Activated T-helper 2 cell treated with anti-CD3 and anti-CD28 coated beads, Interferon-gamma antibody, Interleukin-2, Interleukin-4, amounts not matched to agents 10 μg/mL and 5 μg/mL and 100 μg/mL, durations not matched to agents 14 hours and 24 hours and 36 hours (primary cell): ENCODE data around the gene HNRNPA2B1. TPM values are rescaled to one million over a fixed set of nuclear protein-coding genes. Genes with fewer than 3 reads are reported as not detected.
"Not testable (repeated sequence)": the region's sequence is repeated elsewhere in the genome, so short reads cannot be mapped to it uniquely, and the experiment has no call there.

ENCODE experiments used
- DNase-seq: peaks from one replicate; pipeline ENCODE4 v3.0.0; 2021; ENCODE audit warnings: low spot score
- H3K27ac Mint-ChIP-seq: one replicate; pipeline ENCODE4 v1.8.0; 2021; ENCODE audit warnings: mixed read lengths
- H3K27me3 Mint-ChIP-seq: one replicate; pipeline ENCODE4 v1.8.0; 2021; ENCODE audit warnings: low read depth, mixed read lengths
- H3K36me3 Mint-ChIP-seq: one replicate; pipeline ENCODE4 v1.8.0; 2021; ENCODE audit warnings: low read depth, mixed read lengths
- H3K4me1 Mint-ChIP-seq: one replicate; pipeline ENCODE4 v1.8.0; 2021; ENCODE audit warnings: low read depth, mixed read lengths
- H3K4me3 Mint-ChIP-seq: one replicate; pipeline ENCODE4 v1.8.0; 2021; ENCODE audit warnings: low read depth, mild to moderate bottlenecking, moderate library complexity, mixed read lengths
- H3K9me3 Mint-ChIP-seq: one replicate; pipeline ENCODE4 v1.8.0; 2021; ENCODE audit warnings: mixed read lengths
- intact Hi-C: fragments of 100-400 bp; cut with micrococcal nuclease; formaldehyde crosslinking; loops from one replicate; pipeline ENCODE4 v1.15.1; 2023
- total RNA-seq: library from RNA; stranded (reverse); gene quantifications from 2 replicates; pipeline ENCODE4 v1.2.3, GENCODE V29; 2022

The HNRNPA2B1 gene
- total RNA-seq, 1 donor from 2014 or later: 845 TPM

DNA sequence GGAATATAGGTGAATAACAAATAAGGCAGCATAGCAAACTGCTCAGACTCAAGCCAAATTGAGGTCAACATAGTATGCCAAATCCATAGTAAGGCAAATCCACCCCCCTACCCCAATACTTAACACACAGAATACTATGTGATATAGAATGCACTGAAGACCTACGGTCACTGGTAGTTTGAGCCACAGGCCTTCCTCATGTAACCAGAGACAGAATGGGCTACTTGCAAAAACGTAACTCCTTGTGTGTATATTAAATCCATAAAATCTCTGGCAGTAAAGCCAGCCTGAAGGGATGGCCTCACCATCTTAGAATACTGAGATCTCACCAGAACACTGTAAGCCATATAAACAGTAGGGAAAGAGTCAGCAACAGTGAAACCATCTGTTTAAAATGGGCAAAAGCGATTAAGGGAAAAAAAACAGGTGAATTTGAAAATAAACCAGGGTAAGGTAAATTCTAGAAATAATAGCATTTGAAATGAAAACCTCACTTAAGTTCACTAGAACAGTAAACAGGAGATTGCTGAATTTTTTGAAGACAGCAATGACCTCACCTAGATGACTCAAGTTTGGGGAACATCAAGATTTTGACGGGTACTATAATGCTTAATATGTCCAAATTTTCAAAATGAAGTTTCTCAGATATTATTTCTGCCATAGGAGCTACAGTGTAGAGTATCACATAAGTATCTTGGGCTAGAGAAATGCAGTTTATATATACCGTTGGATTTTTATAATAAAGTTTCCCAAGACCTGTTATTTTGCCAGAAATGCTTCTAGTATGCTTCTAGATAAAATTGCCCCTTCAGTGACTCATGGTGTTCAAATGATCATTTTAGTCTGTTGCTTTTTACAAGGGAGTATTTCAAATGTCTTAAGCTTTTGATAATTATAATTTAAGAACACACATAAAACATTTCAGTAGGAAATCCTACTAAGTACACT lies 13.9 kb downstream of the HNRNPA2B1 start:
- no peaks in the 10 kb centered on the region for H3K9me3 Mint-ChIP-seq
- H3K36me3 Mint-ChIP-seq: peaks cover 86% of the 10 kb centered on the region
- DNase-seq: no peak
- intact Hi-C loops: loop anchor here (1.0 to 5.0 kb wide), 2 partner anchors 12 to 294 kb away; no protein-coding TSS in a partner anchor
- H3K4me1 Mint-ChIP-seq: peaks cover 65% of the 10 kb centered on the region
- H3K27ac Mint-ChIP-seq: peak overlapping the region; percentile 83
- H3K27me3 Mint-ChIP-seq: no peaks in the 10 kb centered on the region
- peak overlapping the region; percentile 21 for H3K4me3 Mint-ChIP-seq

DNA sequence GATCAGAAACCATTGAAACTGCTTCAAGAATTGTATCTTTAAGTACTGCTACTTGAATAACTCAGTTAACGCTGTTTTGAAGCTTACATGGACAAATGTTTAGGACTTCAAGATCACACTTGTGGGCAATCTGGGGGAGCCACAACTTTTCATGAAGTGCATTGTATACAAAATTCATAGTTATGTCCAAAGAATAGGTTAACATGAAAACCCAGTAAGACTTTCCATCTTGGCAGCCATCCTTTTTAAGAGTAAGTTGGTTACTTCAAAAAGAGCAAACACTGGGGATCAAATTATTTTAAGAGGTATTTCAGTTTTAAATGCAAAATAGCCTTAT lies 14.7 kb downstream of the HNRNPA2B1 start:
- intact Hi-C loops: loop anchor here (1.0 to 5.0 kb wide), 2 partner anchors 30 to 294 kb away; no protein-coding TSS in a partner anchor
- Mint-ChIP-seq H3K27ac (peak overlapping the region; percentile 79), H3K4me3 (no peak overlapping the region), H3K9me3 (no peaks in the 10 kb centered on the region), H3K27me3 (no peaks in the 10 kb centered on the region), H3K36me3 (peaks cover 83% of the 10 kb centered on the region), H3K4me1 (peaks cover 63% of the 10 kb centered on the region)
- DNase-seq: no peak

GRCh38 chr7:26185131-26185843 lies 15.3 kb downstream of the HNRNPA2B1 start:
- Mint-ChIP-seq H3K36me3 (peaks cover 82% of the 10 kb centered on the region), H3K27me3 (no peaks in the 10 kb centered on the region), H3K4me1 (peaks cover 58% of the 10 kb centered on the region), H3K9me3 (no peaks in the 10 kb centered on the region), H3K4me3 (no peak overlapping the region), H3K27ac (peak overlapping the region; percentile 79)
- intact Hi-C loops: loop anchor here (1.0 to 5.0 kb wide), 2 partner anchors 29 to 293 kb away; no protein-coding TSS in a partner anchor
- DNase-seq: no peak

DNA sequence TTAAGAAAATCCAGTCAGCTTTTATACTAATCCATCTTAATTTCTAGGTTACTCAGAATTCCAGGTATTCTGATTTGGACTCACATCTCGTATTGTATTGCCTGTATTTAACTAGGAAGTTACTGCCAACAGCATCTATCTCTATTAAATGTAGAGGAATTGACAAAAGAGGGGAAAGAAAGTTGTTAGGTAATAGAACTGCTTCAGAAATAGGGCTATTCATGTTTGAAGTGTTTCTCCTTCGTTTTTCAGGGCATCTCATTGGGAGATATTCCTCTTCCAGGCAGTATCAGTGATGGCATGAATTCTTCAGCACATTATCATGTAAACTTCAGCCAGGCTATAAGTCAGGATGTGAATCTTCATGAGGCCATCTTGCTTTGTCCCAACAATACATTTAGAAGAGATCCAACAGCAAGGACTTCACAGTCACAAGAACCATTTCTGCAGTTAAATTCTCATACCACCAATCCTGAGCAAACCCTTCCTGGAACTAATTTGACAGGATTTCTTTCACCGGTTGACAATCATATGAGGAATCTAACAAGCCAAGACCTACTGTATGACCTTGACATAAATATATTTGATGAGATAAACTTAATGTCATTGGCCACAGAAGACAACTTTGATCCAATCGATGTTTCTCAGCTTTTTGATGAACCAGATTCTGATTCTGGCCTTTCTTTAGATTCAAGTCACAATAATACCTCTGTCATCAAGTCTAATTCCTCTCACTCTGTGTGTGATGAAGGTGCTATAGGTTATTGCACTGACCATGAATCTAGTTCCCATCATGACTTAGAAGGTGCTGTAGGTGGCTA lies 16.1 kb downstream of the HNRNPA2B1 start:
- peaks cover 78% of the 10 kb centered on the region for H3K36me3 Mint-ChIP-seq
- H3K4me3 Mint-ChIP-seq, H3K9me3 Mint-ChIP-seq, H3K27me3 Mint-ChIP-seq, DNase-seq: not testable (repeated sequence)
- H3K27ac Mint-ChIP-seq: peak overlapping the region; percentile 79
- H3K4me1 Mint-ChIP-seq: peaks cover 55% of the 10 kb centered on the region
- intact Hi-C loops: loop anchor here (1.0 to 5.0 kb wide), 2 partner anchors 28 to 292 kb away; no protein-coding TSS in a partner anchor

DNA sequence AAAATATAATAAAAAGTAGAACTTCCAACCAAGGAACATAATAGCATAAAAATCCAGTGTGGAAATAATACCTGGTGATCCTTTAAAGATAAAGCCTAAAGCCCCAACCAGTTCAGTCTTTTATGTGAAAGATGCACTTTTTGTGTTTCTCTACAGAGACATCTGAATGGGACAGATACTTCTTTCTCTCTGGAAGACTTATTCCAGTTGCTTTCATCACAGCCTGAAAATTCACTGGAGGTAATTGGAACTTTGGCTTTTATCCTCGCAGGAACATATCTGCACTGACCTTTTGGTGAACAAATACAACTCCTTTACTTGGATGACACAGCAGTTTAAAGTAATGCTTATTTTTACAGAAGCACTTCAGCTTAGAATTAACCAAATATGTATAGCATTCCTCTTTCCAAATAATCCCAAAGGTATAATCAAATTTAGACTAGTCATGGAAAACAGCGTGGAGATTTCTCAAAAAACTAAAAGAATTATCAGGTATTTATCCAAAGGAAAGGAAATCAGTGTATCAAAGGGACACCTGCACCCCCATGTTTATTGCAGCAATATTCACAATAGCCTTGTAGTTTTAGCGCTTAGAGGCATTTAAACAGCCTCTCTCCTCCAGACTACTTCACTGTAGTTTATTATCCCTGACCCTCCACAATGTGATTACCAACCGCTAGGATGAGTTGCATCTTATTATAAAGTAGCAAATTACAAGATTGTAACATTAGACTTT lies 16.8 kb downstream of the HNRNPA2B1 start:
- H3K9me3 Mint-ChIP-seq: no peaks in the 10 kb centered on the region
- intact Hi-C loops: no loop called here
- DNase-seq: no peak
- H3K4me3 Mint-ChIP-seq: no peak overlapping the region
- H3K27ac Mint-ChIP-seq: peak overlapping the region; percentile 79
- peaks cover 75% of the 10 kb centered on the region for H3K36me3 Mint-ChIP-seq
- peaks cover 48% of the 10 kb centered on the region for H3K4me1 Mint-ChIP-seq
- no peaks in the 10 kb centered on the region for H3K27me3 Mint-ChIP-seq

GRCh38 chr7:26182706-26183105 lies 17.8 kb downstream of the HNRNPA2B1 start:
- H3K9me3 Mint-ChIP-seq: no peaks in the 10 kb centered on the region
- no peak overlapping the region for H3K27ac Mint-ChIP-seq

GRCh38 chr7:26182283-26182682 lies 18.3 kb downstream of the HNRNPA2B1 start:
- intact Hi-C loops: no loop called here
- Mint-ChIP-seq H3K27me3 (no peaks in the 10 kb centered on the region), H3K36me3 (peaks cover 69% of the 10 kb centered on the region), H3K4me1 (peaks cover 39% of the 10 kb centered on the region), H3K27ac (no peak overlapping the region), H3K4me3 (no peak overlapping the region), H3K9me3 (no peaks in the 10 kb centered on the region)
- no peak for DNase-seq

More at GRCh38 chr7:26182706-26183105, 17.8 kb downstream of the HNRNPA2B1 start:
- no peak overlapping the region for H3K4me3 Mint-ChIP-seq
- H3K4me1 Mint-ChIP-seq: peaks cover 40% of the 10 kb centered on the region
- DNase-seq: no peak
- H3K27me3 Mint-ChIP-seq: no peaks in the 10 kb centered on the region
- intact Hi-C loops: no loop called here
- H3K36me3 Mint-ChIP-seq: peaks cover 69% of the 10 kb centered on the region

- no peaks in the 10 kb centered on the region for H3K9me3 Mint-ChIP-seq
- peak overlapping the region; percentile 46 for H3K27ac Mint-ChIP-seq
- peaks cover 65% of the 10 kb centered on the region for H3K36me3 Mint-ChIP-seq
- peaks cover 33% of the 10 kb centered on the region for H3K4me1 Mint-ChIP-seq
- DNase-seq: no peak
- H3K4me3 Mint-ChIP-seq: no peak overlapping the region
- intact Hi-C loops: no loop called here
- H3K27me3 Mint-ChIP-seq: no peaks in the 10 kb centered on the region
Measured at GRCh38 chr7:26181474-26182227, 18.9 kb downstream of the HNRNPA2B1 start.

GRCh38 chr7:26180792-26181198 lies 19.8 kb downstream of the HNRNPA2B1 start:
- no peak for DNase-seq
- Mint-ChIP-seq H3K27ac (no peak overlapping the region), H3K27me3 (no peaks in the 10 kb centered on the region), H3K9me3 (no peaks in the 10 kb centered on the region), H3K4me3 (no peak overlapping the region), H3K4me1 (peaks cover 27% of the 10 kb centered on the region), H3K36me3 (peaks cover 58% of the 10 kb centered on the region)
- intact Hi-C loops: no loop called here

DNA sequence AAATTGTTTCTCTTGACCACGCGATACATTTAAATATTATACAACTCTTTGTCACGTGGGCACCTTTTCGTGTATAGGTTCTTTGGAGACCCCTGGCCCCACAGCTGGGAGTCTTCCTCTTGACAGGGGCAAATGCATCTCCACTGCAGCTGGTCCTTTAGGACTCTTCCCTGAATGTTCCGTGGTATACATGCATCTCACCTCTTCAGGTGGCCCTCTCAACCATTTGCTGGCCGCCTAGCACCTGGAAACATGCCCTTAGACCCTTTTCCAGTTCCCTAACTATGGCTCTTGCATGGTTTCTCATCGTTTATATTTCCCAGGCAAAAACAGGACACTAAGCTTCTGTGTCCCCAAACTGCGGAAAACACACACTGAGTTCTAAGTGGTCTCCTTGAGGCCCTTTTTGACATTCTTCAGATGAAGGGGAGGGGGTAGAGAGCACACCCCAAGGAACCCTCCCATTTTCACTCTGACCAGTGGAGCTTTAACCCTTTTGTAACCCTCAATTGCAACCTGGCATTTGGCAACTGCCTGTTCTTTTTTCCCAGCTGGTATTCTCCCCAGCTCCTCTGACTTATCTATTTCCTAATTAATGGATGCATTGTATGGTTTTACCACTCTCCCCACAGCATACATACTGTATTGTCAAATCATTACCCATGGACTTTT lies 20.6 kb downstream of the HNRNPA2B1 start:
- Mint-ChIP-seq H3K4me1 (peaks cover 19% of the 10 kb centered on the region), H3K27me3 (no peaks in the 10 kb centered on the region), H3K9me3 (no peaks in the 10 kb centered on the region), H3K36me3 (peaks cover 50% of the 10 kb centered on the region), H3K27ac (no peak overlapping the region), H3K4me3 (no peak overlapping the region)
- DNase-seq: no peak
- intact Hi-C loops: no loop called here

GRCh38 chr7:26179422-26179821 lies 21.1 kb downstream of the HNRNPA2B1 start:
- H3K4me3 Mint-ChIP-seq: no peak overlapping the region
- no peak for DNase-seq
- H3K27ac Mint-ChIP-seq: no peak overlapping the region
- H3K27me3 Mint-ChIP-seq: no peaks in the 10 kb centered on the region
- peaks cover 17% of the 10 kb centered on the region for H3K4me1 Mint-ChIP-seq
- no peaks in the 10 kb centered on the region for H3K9me3 Mint-ChIP-seq
- peaks cover 44% of the 10 kb centered on the region for H3K36me3 Mint-ChIP-seq
- intact Hi-C loops: no loop called here
